HEK293 (cell line): Measurements from ENCODE around the gene SCO1.

ENCODE experiments used
- HOXA7 ChIP-seq: sonication (generic); formaldehyde crosslinking; IDR thresholded peaks from 2 replicates; pipeline ENCODE4 v1.8.1; 2022; ENCODE audit warnings: missing genetic modification reagents, borderline replicate concordance
- KLF9 ChIP-seq: fragments of 450-650 bp; formaldehyde crosslinking; IDR thresholded peaks from 2 replicates; pipeline ENCODE4 v1.5.1; 2016; ENCODE audit warnings: missing biosample characterization, missing genetic modification characterization, low read depth
- ZBTB7A ChIP-seq: fragments of 450-650 bp; formaldehyde crosslinking; IDR thresholded peaks from 2 replicates; pipeline ENCODE4 v1.5.1; 2016; ENCODE audit warnings: low read depth, missing biosample characterization, missing genetic modification characterization
- ZNF133 ChIP-seq: fragments of 450-650 bp; formaldehyde crosslinking; IDR thresholded peaks from 2 replicates; pipeline ENCODE4 v1.5.1; 2016; ENCODE audit warnings: missing biosample characterization, missing genetic modification characterization
- ZNF155 ChIP-seq: fragments of 450-650 bp; formaldehyde crosslinking; IDR thresholded peaks from 2 replicates; pipeline ENCODE4 v1.5.1; 2016; ENCODE audit warnings: missing biosample characterization, missing genetic modification characterization
- ZNF274 ChIP-seq, 2 experiments: fragments of 200-500 bp in 1 of 2; fragments of 450-650 bp in 1 of 2; sonication (Bioruptor generic) in 1 of 2; formaldehyde crosslinking in 1 of 2; IDR thresholded peaks; 2 replicates each; pipeline versions ENCODE4 v1.5.1 to v1.6.1; 2014 to 2016; ENCODE audit warnings: borderline replicate concordance in 1 of 2, inconsistent platforms in 1 of 2, low read length in 1 of 2, missing biosample characterization in 1 of 2, missing genetic modification characterization in 1 of 2
- ZNF510 ChIP-seq: fragments of 450-650 bp; formaldehyde crosslinking; IDR thresholded peaks from 2 replicates; pipeline ENCODE4 v1.5.1; 2018; ENCODE audit warnings: mild to moderate bottlenecking, missing genetic modification characterization, missing biosample characterization; ENCODE audit not compliant: insufficient replicate concordance
- ZNF530 ChIP-seq: fragments of 450-650 bp; formaldehyde crosslinking; IDR thresholded peaks from 2 replicates; pipeline ENCODE4 v1.5.1; 2016; ENCODE audit warnings: low read depth, missing biosample characterization, missing genetic modification characterization
- TF ChIP-seq, protein P1 (sequence below): fragments of 450-650 bp; formaldehyde crosslinking; IDR thresholded peaks from 2 replicates; pipeline ENCODE4 v1.5.1; 2016; ENCODE audit warnings: missing biosample characterization, missing genetic modification characterization
- TF ChIP-seq, protein P2 (sequence below): fragments of 450-650 bp; formaldehyde crosslinking; IDR thresholded peaks from 2 replicates; pipeline ENCODE4 v1.5.1; 2017; ENCODE audit warnings: missing biosample characterization, missing genetic modification characterization
- TF ChIP-seq, protein P3 (sequence below): fragments of 450-650 bp; formaldehyde crosslinking; IDR thresholded peaks from 2 replicates; pipeline ENCODE4 v1.5.1; 2016; ENCODE audit warnings: missing biosample characterization, missing genetic modification characterization, low read depth
- TF ChIP-seq, protein P4 (sequence below): fragments of 450-650 bp; IDR thresholded peaks from 2 replicates; pipeline ENCODE4 v1.5.1; 2018; ENCODE audit warnings: missing biosample characterization, missing genetic modification characterization
- TF ChIP-seq, protein P5 (sequence below): fragments of 450-650 bp; formaldehyde crosslinking; IDR thresholded peaks from 2 replicates; pipeline ENCODE4 v1.5.1; 2016; ENCODE audit warnings: missing biosample characterization, missing genetic modification characterization

DNA sequence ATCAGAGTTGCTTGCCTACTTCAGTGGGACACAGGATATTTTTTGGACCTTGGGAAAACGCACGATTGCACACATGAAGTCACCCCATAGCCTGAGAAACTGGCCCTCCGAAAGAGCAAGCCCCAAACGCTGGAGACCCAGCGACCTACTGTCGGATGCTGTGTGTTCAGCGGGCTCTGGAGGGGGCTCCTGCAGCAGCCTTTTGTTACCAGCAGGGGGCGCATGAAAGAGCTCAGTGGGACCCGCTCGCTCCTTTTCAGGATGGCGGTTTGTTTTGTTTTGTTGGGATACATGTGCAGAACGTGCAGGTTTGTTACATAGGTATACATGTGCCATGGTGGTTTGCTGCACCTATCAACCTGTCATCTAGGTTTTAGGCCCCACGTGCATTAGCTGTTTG, 68.6 kb downstream of the SCO1 start:
- TF ChIP-seq ZNF510 (tag by site-specific recombination) (no peak), ZBTB7A (tag by site-specific recombination) (no peak), ZNF274 (IDR thresholded peaks at IDR 0.05; ENCODE audit: low read length) (no peak), ZNF274 (tag by site-specific recombination; IDR thresholded peaks at IDR 0.05; ENCODE audit: borderline replicate concordance) (no peak), HOXA7 (CRISPR knock-in tag) (no peak), ZNF530 (no peak), KLF9 (tag by site-specific recombination) (no peak), ZNF133 (tag by site-specific recombination) (no peak), ZNF155 (no peak)
- TF ChIP-seq, protein P1, sequence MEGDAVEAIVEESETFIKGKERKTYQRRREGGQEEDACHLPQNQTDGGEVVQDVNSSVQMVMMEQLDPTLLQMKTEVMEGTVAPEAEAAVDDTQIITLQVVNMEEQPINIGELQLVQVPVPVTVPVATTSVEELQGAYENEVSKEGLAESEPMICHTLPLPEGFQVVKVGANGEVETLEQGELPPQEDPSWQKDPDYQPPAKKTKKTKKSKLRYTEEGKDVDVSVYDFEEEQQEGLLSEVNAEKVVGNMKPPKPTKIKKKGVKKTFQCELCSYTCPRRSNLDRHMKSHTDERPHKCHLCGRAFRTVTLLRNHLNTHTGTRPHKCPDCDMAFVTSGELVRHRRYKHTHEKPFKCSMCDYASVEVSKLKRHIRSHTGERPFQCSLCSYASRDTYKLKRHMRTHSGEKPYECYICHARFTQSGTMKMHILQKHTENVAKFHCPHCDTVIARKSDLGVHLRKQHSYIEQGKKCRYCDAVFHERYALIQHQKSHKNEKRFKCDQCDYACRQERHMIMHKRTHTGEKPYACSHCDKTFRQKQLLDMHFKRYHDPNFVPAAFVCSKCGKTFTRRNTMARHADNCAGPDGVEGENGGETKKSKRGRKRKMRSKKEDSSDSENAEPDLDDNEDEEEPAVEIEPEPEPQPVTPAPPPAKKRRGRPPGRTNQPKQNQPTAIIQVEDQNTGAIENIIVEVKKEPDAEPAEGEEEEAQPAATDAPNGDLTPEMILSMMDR, result no peak
- TF ChIP-seq, protein P2, sequence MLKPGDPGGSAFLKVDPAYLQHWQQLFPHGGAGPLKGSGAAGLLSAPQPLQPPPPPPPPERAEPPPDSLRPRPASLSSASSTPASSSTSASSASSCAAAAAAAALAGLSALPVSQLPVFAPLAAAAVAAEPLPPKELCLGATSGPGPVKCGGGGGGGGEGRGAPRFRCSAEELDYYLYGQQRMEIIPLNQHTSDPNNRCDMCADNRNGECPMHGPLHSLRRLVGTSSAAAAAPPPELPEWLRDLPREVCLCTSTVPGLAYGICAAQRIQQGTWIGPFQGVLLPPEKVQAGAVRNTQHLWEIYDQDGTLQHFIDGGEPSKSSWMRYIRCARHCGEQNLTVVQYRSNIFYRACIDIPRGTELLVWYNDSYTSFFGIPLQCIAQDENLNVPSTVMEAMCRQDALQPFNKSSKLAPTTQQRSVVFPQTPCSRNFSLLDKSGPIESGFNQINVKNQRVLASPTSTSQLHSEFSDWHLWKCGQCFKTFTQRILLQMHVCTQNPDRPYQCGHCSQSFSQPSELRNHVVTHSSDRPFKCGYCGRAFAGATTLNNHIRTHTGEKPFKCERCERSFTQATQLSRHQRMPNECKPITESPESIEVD (tag by site-specific recombination), result no peak
- TF ChIP-seq, protein P3, sequence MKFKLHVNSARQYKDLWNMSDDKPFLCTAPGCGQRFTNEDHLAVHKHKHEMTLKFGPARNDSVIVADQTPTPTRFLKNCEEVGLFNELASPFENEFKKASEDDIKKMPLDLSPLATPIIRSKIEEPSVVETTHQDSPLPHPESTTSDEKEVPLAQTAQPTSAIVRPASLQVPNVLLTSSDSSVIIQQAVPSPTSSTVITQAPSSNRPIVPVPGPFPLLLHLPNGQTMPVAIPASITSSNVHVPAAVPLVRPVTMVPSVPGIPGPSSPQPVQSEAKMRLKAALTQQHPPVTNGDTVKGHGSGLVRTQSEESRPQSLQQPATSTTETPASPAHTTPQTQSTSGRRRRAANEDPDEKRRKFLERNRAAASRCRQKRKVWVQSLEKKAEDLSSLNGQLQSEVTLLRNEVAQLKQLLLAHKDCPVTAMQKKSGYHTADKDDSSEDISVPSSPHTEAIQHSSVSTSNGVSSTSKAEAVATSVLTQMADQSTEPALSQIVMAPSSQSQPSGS (tag by site-specific recombination), result no peak
- TF ChIP-seq, protein P4, sequence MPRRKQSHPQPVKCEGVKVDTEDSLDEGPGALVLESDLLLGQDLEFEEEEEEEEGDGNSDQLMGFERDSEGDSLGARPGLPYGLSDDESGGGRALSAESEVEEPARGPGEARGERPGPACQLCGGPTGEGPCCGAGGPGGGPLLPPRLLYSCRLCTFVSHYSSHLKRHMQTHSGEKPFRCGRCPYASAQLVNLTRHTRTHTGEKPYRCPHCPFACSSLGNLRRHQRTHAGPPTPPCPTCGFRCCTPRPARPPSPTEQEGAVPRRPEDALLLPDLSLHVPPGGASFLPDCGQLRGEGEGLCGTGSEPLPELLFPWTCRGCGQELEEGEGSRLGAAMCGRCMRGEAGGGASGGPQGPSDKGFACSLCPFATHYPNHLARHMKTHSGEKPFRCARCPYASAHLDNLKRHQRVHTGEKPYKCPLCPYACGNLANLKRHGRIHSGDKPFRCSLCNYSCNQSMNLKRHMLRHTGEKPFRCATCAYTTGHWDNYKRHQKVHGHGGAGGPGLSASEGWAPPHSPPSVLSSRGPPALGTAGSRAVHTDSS, result no peak
- TF ChIP-seq, protein P5, sequence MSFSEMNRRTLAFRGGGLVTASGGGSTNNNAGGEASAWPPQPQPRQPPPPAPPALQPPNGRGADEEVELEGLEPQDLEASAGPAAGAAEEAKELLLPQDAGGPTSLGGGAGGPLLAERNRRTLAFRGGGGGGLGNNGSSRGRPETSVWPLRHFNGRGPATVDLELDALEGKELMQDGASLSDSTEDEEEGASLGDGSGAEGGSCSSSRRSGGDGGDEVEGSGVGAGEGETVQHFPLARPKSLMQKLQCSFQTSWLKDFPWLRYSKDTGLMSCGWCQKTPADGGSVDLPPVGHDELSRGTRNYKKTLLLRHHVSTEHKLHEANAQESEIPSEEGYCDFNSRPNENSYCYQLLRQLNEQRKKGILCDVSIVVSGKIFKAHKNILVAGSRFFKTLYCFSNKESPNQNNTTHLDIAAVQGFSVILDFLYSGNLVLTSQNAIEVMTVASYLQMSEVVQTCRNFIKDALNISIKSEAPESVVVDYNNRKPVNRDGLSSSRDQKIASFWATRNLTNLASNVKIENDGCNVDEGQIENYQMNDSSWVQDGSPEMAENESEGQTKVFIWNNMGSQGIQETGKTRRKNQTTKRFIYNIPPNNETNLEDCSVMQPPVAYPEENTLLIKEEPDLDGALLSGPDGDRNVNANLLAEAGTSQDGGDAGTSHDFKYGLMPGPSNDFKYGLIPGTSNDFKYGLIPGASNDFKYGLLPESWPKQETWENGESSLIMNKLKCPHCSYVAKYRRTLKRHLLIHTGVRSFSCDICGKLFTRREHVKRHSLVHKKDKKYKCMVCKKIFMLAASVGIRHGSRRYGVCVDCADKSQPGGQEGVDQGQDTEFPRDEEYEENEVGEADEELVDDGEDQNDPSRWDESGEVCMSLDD (tag by site-specific recombination), result no peak
